Uterus (tissue), 4 donors: ENCODE data around the gene ABCC4. TPM values are rescaled to one million over a fixed set of nuclear protein-coding genes. Genes with fewer than 3 reads are reported as not detected.

Experiments
- DNase-seq, 2 donors: peaks; one replicate each; pipeline ENCODE4 v3.0.0-alpha.2; 2019 to 2020
- H3K27ac ChIP-seq, 2 donors: fragments of 200-600 bp; sonication (generic); 1 replicate in 1 of 2; 2 replicates in 1 of 2; pipeline ENCODE4 v1.5.1; 2016 to 2018
- H3K27me3 ChIP-seq, 2 donors: fragments of 200-600 bp; sonication (generic); one replicate each; pipeline ENCODE4 v1.5.1; 2018 to 2019; ENCODE audit warnings: control low read depth in 1 of 2
- H3K36me3 ChIP-seq, 2 donors: fragments of 200-600 bp; sonication (generic); one replicate each; pipeline ENCODE4 v1.5.1; 2019; ENCODE audit warnings: control low read depth in 1 of 2
- H3K4me1 ChIP-seq, 2 donors: fragments of 200-600 bp; sonication (generic); one replicate each; pipeline ENCODE4 v1.5.1; 2018 to 2019; ENCODE audit warnings: control low read depth in 1 of 2
- H3K4me3 ChIP-seq, 2 donors: fragments of 200-600 bp; sonication (generic); 1 replicate in 1 of 2; 2 replicates in 1 of 2; pipeline ENCODE4 v1.5.1; 2018 to 2019; ENCODE audit warnings: mild to moderate bottlenecking in 1 of 2
- H3K9me3 ChIP-seq, 2 donors: fragments of 200-600 bp; sonication (generic); one replicate each; pipeline ENCODE4 v1.5.1; 2019; ENCODE audit warnings: control low read depth in 1 of 2
- POLR2A ChIP-seq, 2 donors: fragments of 450-650 bp; IDR thresholded peaks; one replicate each; pipeline ENCODE4 v1.6.1; 2016; ENCODE audit warnings: antibody characterized with exemption in 2 of 2, mild to moderate bottlenecking in 1 of 2, moderate library complexity in 1 of 2
- intact Hi-C: fragments of 100-400 bp; cut with DNase I; formaldehyde crosslinking; loops from one replicate; pipeline ENCODE4 v1.15.1; 2023; ENCODE audit warnings: low total_unique reads
- total RNA-seq, 4 donors: library from RNA; depleted of rRNA in 3 of 4; stranded (reverse); fragments of >200 nt in 3 of 4; gene quantifications; one replicate each; pipeline versions ENCODE4 v1.1.0 to v1.2.4, GENCODE V29; 2014 to 2023
- TF ChIP-seq, protein P1 (sequence below), 4 experiments: fragments of 200-600 bp in 2 of 4; fragments of 450-650 bp in 2 of 4; sonication (generic) in 2 of 4; IDR thresholded peaks; one replicate each; pipeline ENCODE4 v1.5.1; 2016 to 2019; ENCODE audit warnings: antibody characterized with exemption in 4 of 4, mild to moderate bottlenecking in 2 of 4, moderate library complexity in 1 of 4
- donor health status: DM: yes; HTN: yes; CAD: no.

Gene ABCC4
- total RNA-seq, 4 donors from 2014 or later: 13.8 to 37.7 (median 25.3) TPM

DNA sequence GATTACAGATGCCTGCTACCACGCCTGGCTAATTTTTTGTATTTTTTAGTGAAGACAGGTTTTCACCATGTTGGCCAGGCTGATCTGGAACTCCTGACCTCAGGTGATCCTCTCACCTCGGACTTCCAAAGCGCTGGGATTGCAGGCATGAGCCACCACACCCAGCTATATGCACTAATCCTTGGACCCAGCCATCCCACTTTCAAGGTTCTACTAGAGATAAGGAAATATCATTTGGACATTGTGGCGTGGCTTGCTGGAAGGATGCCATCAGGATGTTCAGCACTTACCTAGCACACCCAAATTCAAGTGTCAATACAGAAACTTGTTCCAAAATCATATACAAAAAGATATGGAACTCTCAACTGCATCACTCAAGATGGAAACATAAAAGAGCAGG is 136.4 kb downstream of the ABCC4 start:
- no peak overlapping the region for H3K4me3 ChIP-seq
- intact Hi-C loops: no loop called here
- TF ChIP-seq POLR2A (IDR thresholded peaks at IDR 0.05): no peak
- TF ChIP-seq, protein P1, sequence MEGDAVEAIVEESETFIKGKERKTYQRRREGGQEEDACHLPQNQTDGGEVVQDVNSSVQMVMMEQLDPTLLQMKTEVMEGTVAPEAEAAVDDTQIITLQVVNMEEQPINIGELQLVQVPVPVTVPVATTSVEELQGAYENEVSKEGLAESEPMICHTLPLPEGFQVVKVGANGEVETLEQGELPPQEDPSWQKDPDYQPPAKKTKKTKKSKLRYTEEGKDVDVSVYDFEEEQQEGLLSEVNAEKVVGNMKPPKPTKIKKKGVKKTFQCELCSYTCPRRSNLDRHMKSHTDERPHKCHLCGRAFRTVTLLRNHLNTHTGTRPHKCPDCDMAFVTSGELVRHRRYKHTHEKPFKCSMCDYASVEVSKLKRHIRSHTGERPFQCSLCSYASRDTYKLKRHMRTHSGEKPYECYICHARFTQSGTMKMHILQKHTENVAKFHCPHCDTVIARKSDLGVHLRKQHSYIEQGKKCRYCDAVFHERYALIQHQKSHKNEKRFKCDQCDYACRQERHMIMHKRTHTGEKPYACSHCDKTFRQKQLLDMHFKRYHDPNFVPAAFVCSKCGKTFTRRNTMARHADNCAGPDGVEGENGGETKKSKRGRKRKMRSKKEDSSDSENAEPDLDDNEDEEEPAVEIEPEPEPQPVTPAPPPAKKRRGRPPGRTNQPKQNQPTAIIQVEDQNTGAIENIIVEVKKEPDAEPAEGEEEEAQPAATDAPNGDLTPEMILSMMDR (IDR thresholded peaks at IDR 0.05): no peak
- no peaks in the 10 kb centered on the region for H3K9me3 ChIP-seq
- H3K36me3 ChIP-seq: no peaks in the 10 kb centered on the region
- no peaks in the 10 kb centered on the region for H3K27me3 ChIP-seq
- H3K27ac ChIP-seq: no peak overlapping the region
- H3K4me1 ChIP-seq: no peaks in the 10 kb centered on the region
- no peak for DNase-seq

DNA sequence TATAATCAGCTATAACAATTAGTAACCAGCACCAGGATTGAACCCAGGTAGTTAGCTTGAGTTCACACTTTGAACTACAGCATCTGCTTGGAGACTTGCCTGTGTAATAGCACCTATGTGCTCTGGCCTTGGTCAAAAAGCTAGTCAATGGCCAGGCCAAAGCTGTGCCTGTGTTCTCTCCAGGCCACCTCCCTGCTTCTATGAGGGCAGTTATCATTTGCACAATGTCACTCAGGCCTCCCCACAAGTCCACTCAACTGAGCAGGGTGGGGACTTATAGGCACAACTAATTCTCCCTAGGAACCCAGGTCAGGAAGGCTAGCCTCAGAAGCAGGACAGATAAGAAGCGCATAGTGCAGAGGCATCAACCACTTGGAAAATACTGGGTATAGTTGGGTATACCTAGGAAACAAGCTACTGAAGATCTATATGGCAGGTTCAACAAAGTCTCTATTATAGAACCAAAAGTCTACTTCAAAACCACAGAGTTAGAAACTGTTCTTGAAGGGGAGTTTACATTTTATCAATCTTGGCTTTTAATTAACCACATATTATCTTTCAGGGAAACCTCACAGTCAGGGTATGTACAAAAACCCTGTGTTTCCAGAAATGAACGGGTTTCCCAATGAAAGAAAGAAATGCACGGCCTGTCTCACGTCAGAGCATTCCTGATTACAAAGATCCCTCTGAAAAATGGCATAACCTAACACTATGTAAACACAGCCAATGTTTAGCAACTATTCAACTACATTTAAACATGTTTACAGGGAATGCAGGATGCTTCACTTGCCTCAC is 140.9 kb downstream of the ABCC4 start:
- H3K4me1 ChIP-seq: no peaks in the 10 kb centered on the region
- no peak overlapping the region for H3K27ac ChIP-seq
- no peak overlapping the region for H3K4me3 ChIP-seq
- H3K9me3 ChIP-seq: no peaks in the 10 kb centered on the region
- TF ChIP-seq, protein P1 (IDR thresholded peaks at IDR 0.05): no peak
- TF ChIP-seq POLR2A (IDR thresholded peaks at IDR 0.05): no peak
- no peaks in the 10 kb centered on the region for H3K36me3 ChIP-seq
- H3K27me3 ChIP-seq: no peaks in the 10 kb centered on the region
- intact Hi-C loops: no loop called here
- no peak for DNase-seq

DNA sequence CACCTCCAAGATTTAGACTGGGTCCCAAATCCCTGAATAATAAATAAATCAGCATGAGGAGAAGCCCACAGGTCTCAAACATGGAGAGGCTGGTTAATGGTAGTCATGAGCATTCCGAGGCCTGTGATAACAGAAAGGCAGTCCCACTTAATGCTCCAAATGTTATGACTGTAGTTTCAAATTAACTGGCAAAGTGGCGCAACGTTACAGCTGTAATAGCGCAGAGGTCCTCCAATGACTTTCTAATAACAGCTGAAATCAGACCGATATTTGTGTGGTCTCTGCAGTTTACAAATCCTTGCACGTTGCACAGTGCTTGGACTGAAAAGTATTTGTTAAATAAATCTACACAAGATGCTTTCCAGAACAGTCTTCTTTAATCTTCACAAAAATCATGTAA is 141.8 kb downstream of the ABCC4 start:
- no peak for DNase-seq
- intact Hi-C loops: no loop called here
- no peak for TF ChIP-seq POLR2A (IDR thresholded peaks at IDR 0.05)
- TF ChIP-seq, protein P1 (IDR thresholded peaks at IDR 0.05): no peak

DNA sequence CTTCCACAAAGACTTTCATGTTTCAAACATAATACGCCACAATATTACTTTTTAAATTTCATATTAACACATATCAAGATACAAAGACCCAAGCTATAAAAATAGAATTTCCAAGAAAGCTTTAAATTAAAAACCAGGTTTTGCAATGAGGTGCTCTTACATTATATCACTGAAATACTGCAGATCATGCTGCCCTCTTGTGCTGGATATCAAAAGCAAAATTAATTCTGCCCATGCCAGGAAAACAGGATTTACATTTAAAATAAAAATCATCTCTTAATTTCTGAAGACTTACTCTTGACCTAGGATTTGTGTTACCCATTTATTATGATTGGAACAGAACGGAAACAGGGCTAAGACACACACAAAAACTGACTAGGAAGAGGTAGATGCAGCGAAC is 145.0 kb downstream of the ABCC4 start:
- no peak for TF ChIP-seq POLR2A (IDR thresholded peaks at IDR 0.05)
- TF ChIP-seq, protein P1 (IDR thresholded peaks at IDR 0.05): no peak
- no peak for DNase-seq
- Histone ChIP-seq H3K4me3 (no peak overlapping the region), H3K4me1 (no peaks in the 10 kb centered on the region), H3K27me3 (no peaks in the 10 kb centered on the region), H3K36me3 (no peaks in the 10 kb centered on the region), H3K9me3 (no peaks in the 10 kb centered on the region), H3K27ac (no peak overlapping the region)
- intact Hi-C loops: no loop called here

More for the DNA sequence above, 141.8 kb downstream of the ABCC4 start:
- H3K27ac ChIP-seq: no peak overlapping the region
- H3K27me3 ChIP-seq: no peaks in the 10 kb centered on the region
- no peaks in the 10 kb centered on the region for H3K9me3 ChIP-seq
- no peaks in the 10 kb centered on the region for H3K36me3 ChIP-seq
- H3K4me3 ChIP-seq: no peak overlapping the region
- H3K4me1 ChIP-seq: no peaks in the 10 kb centered on the region

DNA sequence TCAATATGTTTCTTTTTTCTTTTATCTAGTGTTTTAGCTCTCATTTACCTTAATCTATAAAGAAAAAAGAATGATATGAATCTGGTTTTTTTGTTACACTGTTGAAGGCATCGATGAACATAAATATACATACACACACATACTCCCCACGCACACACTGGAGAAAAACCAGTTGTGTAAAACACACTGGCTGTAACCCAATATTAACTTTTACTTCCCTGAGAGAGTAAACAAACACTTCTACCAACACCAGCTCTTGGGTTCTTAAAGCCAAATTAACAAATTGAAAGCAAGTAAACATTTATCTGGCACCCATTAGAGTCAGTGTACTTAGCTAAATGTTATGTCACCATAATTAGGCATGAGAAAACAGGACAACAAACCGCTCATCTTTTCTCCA is 145.7 kb downstream of the ABCC4 start:
- no peak for DNase-seq
- no peaks in the 10 kb centered on the region for H3K27me3 ChIP-seq
- H3K27ac ChIP-seq: no peak overlapping the region
- H3K4me3 ChIP-seq: no peak overlapping the region
- intact Hi-C loops: no loop called here
- no peaks in the 10 kb centered on the region for H3K9me3 ChIP-seq
- TF ChIP-seq, protein P1 (IDR thresholded peaks at IDR 0.05): no peak
- no peak for TF ChIP-seq POLR2A (IDR thresholded peaks at IDR 0.05)
- H3K36me3 ChIP-seq: no peaks in the 10 kb centered on the region
- H3K4me1 ChIP-seq: no peaks in the 10 kb centered on the region
